ENCODE data around the gene DDIT3.

DDIT3 gene

DNA sequence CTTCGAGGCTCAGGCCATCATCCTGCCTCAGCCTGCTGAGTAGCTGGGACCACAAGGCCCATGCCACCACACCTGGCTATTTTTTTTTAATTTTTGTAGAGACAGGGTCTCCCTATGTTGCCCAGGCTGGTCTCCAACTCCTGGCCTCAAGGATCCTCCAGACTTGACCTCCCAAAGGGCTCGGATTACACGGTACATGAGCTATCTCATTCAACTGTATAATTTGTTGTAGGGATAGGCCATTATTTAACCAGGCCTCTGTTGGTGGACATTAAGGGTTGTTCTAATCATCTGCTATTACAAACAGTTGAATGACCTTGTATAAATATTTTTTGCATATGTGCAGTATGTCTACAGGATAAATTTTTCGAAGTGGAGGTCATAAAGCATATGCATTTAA, 38.5 kb upstream of the DDIT3 start:
- H3F3A ChIP-seq (ENCODE audit: control insufficient read depth, insufficient read depth) = no peaks in the 10 kb centered on the region
- H3K4me3 ChIP-seq (ENCODE audit: low read length) = no peak overlapping the region
- no peaks in the 10 kb centered on the region for H3K36me3 ChIP-seq (ENCODE audit: control insufficient read depth, low read length)
- H3K4me1 ChIP-seq (ENCODE audit: control insufficient read depth, low read length) = no peaks in the 10 kb centered on the region
- H4K20me1 ChIP-seq (ENCODE audit: control insufficient read depth, insufficient read depth, low read depth, low read length) = no peaks in the 10 kb centered on the region
- no peak overlapping the region for H3K4me2 ChIP-seq (ENCODE audit: low read length)
- H3K79me2 ChIP-seq (ENCODE audit: control insufficient read depth, low read length) = no peaks in the 10 kb centered on the region
- no peak overlapping the region for H3K27ac ChIP-seq (ENCODE audit: low read depth, low read length)
- no peaks in the 10 kb centered on the region for H3K9me3 ChIP-seq (ENCODE audit: control insufficient read depth, insufficient read depth, low read length)
- no peaks in the 10 kb centered on the region for H3K9me2 ChIP-seq (replicated peaks; ENCODE audit: control insufficient read depth, low read length)
- H3K27me3 ChIP-seq (ENCODE audit: control insufficient read depth, low read length) = peaks cover 20% of the 10 kb centered on the region
- TF ChIP-seq, protein P1, sequence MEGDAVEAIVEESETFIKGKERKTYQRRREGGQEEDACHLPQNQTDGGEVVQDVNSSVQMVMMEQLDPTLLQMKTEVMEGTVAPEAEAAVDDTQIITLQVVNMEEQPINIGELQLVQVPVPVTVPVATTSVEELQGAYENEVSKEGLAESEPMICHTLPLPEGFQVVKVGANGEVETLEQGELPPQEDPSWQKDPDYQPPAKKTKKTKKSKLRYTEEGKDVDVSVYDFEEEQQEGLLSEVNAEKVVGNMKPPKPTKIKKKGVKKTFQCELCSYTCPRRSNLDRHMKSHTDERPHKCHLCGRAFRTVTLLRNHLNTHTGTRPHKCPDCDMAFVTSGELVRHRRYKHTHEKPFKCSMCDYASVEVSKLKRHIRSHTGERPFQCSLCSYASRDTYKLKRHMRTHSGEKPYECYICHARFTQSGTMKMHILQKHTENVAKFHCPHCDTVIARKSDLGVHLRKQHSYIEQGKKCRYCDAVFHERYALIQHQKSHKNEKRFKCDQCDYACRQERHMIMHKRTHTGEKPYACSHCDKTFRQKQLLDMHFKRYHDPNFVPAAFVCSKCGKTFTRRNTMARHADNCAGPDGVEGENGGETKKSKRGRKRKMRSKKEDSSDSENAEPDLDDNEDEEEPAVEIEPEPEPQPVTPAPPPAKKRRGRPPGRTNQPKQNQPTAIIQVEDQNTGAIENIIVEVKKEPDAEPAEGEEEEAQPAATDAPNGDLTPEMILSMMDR (IDR thresholded peaks at IDR 0.05; ENCODE audit: low read depth, low read length, poor library complexity, severe bottlenecking) = no peak
- TF ChIP-seq EZH2phosphoT487 (IDR thresholded peaks at IDR 0.05; ENCODE audit: borderline replicate concordance, low read length) = no peak

DNA sequence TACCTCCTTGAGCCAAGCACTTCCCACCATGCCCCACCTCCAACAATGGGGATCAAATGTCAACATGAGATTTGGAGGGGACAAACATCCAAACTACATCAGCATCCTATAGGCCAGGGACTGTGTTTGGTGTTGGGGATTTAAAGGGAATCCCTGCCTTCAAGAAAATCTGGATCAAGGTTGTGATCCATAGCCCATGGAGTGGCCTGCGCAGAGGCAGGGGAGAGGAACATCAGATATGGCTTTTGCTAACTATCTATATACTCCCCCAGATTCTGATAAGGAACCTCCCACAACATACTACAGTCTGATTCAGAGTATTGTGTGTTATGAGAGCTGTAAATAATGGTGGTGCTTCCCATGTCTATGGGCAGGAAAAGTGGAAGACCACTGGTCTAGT, 34.6 kb upstream of the DDIT3 start:
- H3K4me3 ChIP-seq (ENCODE audit: low read length) = no peak overlapping the region
- no peaks in the 10 kb centered on the region for H3K79me2 ChIP-seq (ENCODE audit: control insufficient read depth, low read length)
- H3K9me3 ChIP-seq (ENCODE audit: control insufficient read depth, insufficient read depth, low read length) = no peaks in the 10 kb centered on the region
- H3K36me3 ChIP-seq (ENCODE audit: control insufficient read depth, low read length) = no peaks in the 10 kb centered on the region
- H3K4me2 ChIP-seq (ENCODE audit: low read length) = no peak overlapping the region
- H3K9me2 ChIP-seq (replicated peaks; ENCODE audit: control insufficient read depth, low read length) = no peaks in the 10 kb centered on the region
- TF ChIP-seq, protein P1 (IDR thresholded peaks at IDR 0.05; ENCODE audit: low read depth, low read length, poor library complexity, severe bottlenecking) = no peak
- no peak for TF ChIP-seq EZH2phosphoT487 (IDR thresholded peaks at IDR 0.05; ENCODE audit: borderline replicate concordance, low read length)
- peaks cover 3% of the 10 kb centered on the region for H3K4me1 ChIP-seq (ENCODE audit: control insufficient read depth, low read length)
- H3K27ac ChIP-seq (ENCODE audit: low read depth, low read length) = no peak overlapping the region
- peaks cover 24% of the 10 kb centered on the region for H3K27me3 ChIP-seq (ENCODE audit: control insufficient read depth, low read length)
- no peaks in the 10 kb centered on the region for H3F3A ChIP-seq (ENCODE audit: control insufficient read depth, insufficient read depth)
- H4K20me1 ChIP-seq (ENCODE audit: control insufficient read depth, insufficient read depth, low read depth, low read length) = no peaks in the 10 kb centered on the region

GRCh38 chr12:57554453-57554852, 34.1 kb upstream of the DDIT3 start:
- Histone ChIP-seq H3K4me3 (ENCODE audit: low read length) (no peak overlapping the region), H3K36me3 (ENCODE audit: control insufficient read depth, low read length) (no peaks in the 10 kb centered on the region)

More at GRCh38 chr12:57554453-57554852, 34.1 kb upstream of the DDIT3 start:
- Histone ChIP-seq H4K20me1 (ENCODE audit: control insufficient read depth, insufficient read depth, low read depth, low read length) (no peaks in the 10 kb centered on the region), H3K9me2 (replicated peaks; ENCODE audit: control insufficient read depth, low read length) (no peaks in the 10 kb centered on the region), H3K4me1 (ENCODE audit: control insufficient read depth, low read length) (peaks cover 8% of the 10 kb centered on the region), H3K9me3 (ENCODE audit: control insufficient read depth, insufficient read depth, low read length) (no peaks in the 10 kb centered on the region), H3K27ac (ENCODE audit: low read depth, low read length) (no peak overlapping the region), H3K79me2 (ENCODE audit: control insufficient read depth, low read length) (no peaks in the 10 kb centered on the region), H3K27me3 (ENCODE audit: control insufficient read depth, low read length) (peaks cover 24% of the 10 kb centered on the region), H3K4me2 (ENCODE audit: low read length) (no peak overlapping the region), H3F3A (ENCODE audit: control insufficient read depth, insufficient read depth) (no peaks in the 10 kb centered on the region)
- TF ChIP-seq, protein P1 (IDR thresholded peaks at IDR 0.05; ENCODE audit: low read depth, low read length, poor library complexity, severe bottlenecking) = no peak
- no peak for TF ChIP-seq EZH2phosphoT487 (IDR thresholded peaks at IDR 0.05; ENCODE audit: borderline replicate concordance, low read length)

All from DOHH2 (cell line).